ENCODE results near the gene THAP9. TPM values are rescaled to one million over a fixed set of nuclear protein-coding genes. Genes with fewer than 3 reads are reported as not detected.

The THAP9 gene
- total RNA-seq, 1 donor from 2014 or later, result 3.3 TPM

GRCh38 chr4:82948647-82949204, 48.2 kb downstream of the THAP9 start:
- H3K4me1 Mint-ChIP-seq (ENCODE audit: low read depth, unreplicated experiment), result peaks cover 12% of the 10 kb centered on the region
- H3K27me3 Mint-ChIP-seq (ENCODE audit: low read depth, unreplicated experiment), result no peaks in the 10 kb centered on the region
- TF ChIP-seq, protein P1, sequence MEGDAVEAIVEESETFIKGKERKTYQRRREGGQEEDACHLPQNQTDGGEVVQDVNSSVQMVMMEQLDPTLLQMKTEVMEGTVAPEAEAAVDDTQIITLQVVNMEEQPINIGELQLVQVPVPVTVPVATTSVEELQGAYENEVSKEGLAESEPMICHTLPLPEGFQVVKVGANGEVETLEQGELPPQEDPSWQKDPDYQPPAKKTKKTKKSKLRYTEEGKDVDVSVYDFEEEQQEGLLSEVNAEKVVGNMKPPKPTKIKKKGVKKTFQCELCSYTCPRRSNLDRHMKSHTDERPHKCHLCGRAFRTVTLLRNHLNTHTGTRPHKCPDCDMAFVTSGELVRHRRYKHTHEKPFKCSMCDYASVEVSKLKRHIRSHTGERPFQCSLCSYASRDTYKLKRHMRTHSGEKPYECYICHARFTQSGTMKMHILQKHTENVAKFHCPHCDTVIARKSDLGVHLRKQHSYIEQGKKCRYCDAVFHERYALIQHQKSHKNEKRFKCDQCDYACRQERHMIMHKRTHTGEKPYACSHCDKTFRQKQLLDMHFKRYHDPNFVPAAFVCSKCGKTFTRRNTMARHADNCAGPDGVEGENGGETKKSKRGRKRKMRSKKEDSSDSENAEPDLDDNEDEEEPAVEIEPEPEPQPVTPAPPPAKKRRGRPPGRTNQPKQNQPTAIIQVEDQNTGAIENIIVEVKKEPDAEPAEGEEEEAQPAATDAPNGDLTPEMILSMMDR (IDR thresholded peaks at IDR 0.05; ENCODE audit: insufficient read depth, low read depth, low read length), result no peak
- no peak for TF ChIP-seq EZH2 (IDR thresholded peaks at IDR 0.05; ENCODE audit: insufficient read depth, low read length)
- no peak overlapping the region for H3K4me2 ChIP-seq (ENCODE audit: low read length)
- peak; percentile 43 for FAIRE-seq
- H4K20me1 ChIP-seq (ENCODE audit: insufficient read depth, low read length), result no peaks in the 10 kb centered on the region
- H3K9me3 ChIP-seq (ENCODE audit: insufficient read depth, low read depth, low read length), result no peaks in the 10 kb centered on the region
- peak overlapping the region; percentile 51 for H3K4me3 Mint-ChIP-seq (ENCODE audit: unreplicated experiment)
- DNase-seq (ENCODE audit: low read depth), result peak; percentile 17
- H3K4me1 ChIP-seq (ENCODE audit: insufficient read depth, low read length), result peaks cover 3% of the 10 kb centered on the region
- H3K27ac Mint-ChIP-seq (ENCODE audit: unreplicated experiment), result peak overlapping the region; percentile 2
- no peaks in the 10 kb centered on the region for H3K27me3 ChIP-seq (ENCODE audit: insufficient read depth, low read length)
- H3K9ac ChIP-seq (ENCODE audit: low read length), result no peak overlapping the region
- H3K4me3 ChIP-seq (ENCODE audit: insufficient read depth, low read depth, low read length), result no peak overlapping the region
- H3K79me2 ChIP-seq (ENCODE audit: insufficient read depth, low read length), result no peaks in the 10 kb centered on the region
- H2AFZ ChIP-seq (ENCODE audit: low read depth, low read length), result no peak overlapping the region
- H3K9me3 Mint-ChIP-seq (ENCODE audit: unreplicated experiment), result no peaks in the 10 kb centered on the region
- peaks cover 4% of the 10 kb centered on the region for H3K36me3 Mint-ChIP-seq (ENCODE audit: low read depth, unreplicated experiment)
- H3K27ac ChIP-seq (ENCODE audit: low read depth, low read length), result peak overlapping the region; percentile 34
- peaks cover 3% of the 10 kb centered on the region for H3K36me3 ChIP-seq (ENCODE audit: insufficient read depth, low read length)

DNA sequence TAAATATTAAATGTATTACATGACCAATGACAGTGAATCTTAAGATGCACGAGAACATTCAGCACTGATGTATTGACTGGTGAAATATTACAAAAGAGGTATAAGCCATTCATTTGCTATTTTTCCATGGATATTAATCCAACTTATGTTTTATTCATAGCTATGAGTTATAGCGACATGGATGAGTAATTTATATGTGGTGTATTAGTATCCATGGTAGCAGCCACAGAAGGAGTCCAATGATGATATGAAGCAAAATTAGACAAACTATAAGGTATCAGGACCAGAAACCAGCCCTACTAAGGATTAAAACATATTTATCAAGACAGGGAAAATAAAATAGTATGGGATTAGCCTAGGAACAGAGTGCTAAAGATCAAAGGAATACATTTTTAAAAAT, 50.7 kb downstream of the THAP9 start:
- TF ChIP-seq, protein P1 (IDR thresholded peaks at IDR 0.05; ENCODE audit: insufficient read depth, low read depth, low read length), result no peak
- TF ChIP-seq EZH2 (IDR thresholded peaks at IDR 0.05; ENCODE audit: insufficient read depth, low read length), result no peak
- peaks cover 2% of the 10 kb centered on the region for H3K36me3 Mint-ChIP-seq (ENCODE audit: low read depth, unreplicated experiment)
- FAIRE-seq (no peak), DNase-seq (ENCODE audit: low read depth) (peak; percentile 16)
- peaks cover under 1% of the 10 kb centered on the region for H3K36me3 ChIP-seq (ENCODE audit: insufficient read depth, low read length)
- H3K79me2 ChIP-seq (ENCODE audit: insufficient read depth, low read length), result no peaks in the 10 kb centered on the region
- no peak overlapping the region for H3K4me2 ChIP-seq (ENCODE audit: low read length)
- H3K4me3 Mint-ChIP-seq (ENCODE audit: unreplicated experiment), result no peak overlapping the region
- no peak overlapping the region for H2AFZ ChIP-seq (ENCODE audit: low read depth, low read length)
- no peak overlapping the region for H3K9ac ChIP-seq (ENCODE audit: low read length)
- H3K27ac ChIP-seq (ENCODE audit: low read depth, low read length), result no peak overlapping the region
- H3K4me3 ChIP-seq (ENCODE audit: insufficient read depth, low read depth, low read length), result no peak overlapping the region
- H3K4me1 Mint-ChIP-seq (ENCODE audit: low read depth, unreplicated experiment), result peaks cover 12% of the 10 kb centered on the region
- no peaks in the 10 kb centered on the region for H3K9me3 ChIP-seq (ENCODE audit: insufficient read depth, low read depth, low read length)
- H3K4me1 ChIP-seq (ENCODE audit: insufficient read depth, low read length), result peaks cover 3% of the 10 kb centered on the region
- H3K27me3 Mint-ChIP-seq (ENCODE audit: low read depth, unreplicated experiment), result no peaks in the 10 kb centered on the region
- no peaks in the 10 kb centered on the region for H3K27me3 ChIP-seq (ENCODE audit: insufficient read depth, low read length)
- no peaks in the 10 kb centered on the region for H3K9me3 Mint-ChIP-seq (ENCODE audit: unreplicated experiment)
- no peaks in the 10 kb centered on the region for H4K20me1 ChIP-seq (ENCODE audit: insufficient read depth, low read length)
- no peak overlapping the region for H3K27ac Mint-ChIP-seq (ENCODE audit: unreplicated experiment)

DNA sequence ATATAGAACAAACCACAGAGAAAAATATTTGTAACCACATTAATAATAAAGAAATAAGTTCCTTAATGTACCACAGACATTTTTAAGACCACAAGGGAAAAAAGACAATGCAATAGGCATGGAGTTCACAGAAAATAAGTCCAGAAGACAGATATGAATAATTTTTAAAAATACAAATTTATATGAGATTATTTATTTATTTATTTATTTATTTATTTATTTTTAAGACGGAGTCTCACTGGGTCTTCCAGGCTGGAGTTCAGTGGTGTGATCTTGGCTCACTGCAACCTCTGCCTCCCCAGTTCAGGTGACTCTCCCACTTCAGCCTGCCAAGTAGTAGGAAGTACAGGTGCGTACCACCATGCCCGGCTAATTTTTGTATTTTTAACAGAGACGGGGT, 53.7 kb downstream of the THAP9 start:
- H3K4me1 Mint-ChIP-seq (ENCODE audit: low read depth, unreplicated experiment), result no peaks in the 10 kb centered on the region
- no peaks in the 10 kb centered on the region for H3K27me3 ChIP-seq (ENCODE audit: insufficient read depth, low read length)
- FAIRE-seq (no peak), DNase-seq (ENCODE audit: low read depth) (no peak)
- H3K36me3 ChIP-seq (ENCODE audit: insufficient read depth, low read length), result no peaks in the 10 kb centered on the region
- H3K4me1 ChIP-seq (ENCODE audit: insufficient read depth, low read length), result no peaks in the 10 kb centered on the region
- no peak overlapping the region for H3K4me2 ChIP-seq (ENCODE audit: low read length)
- H3K27ac Mint-ChIP-seq (ENCODE audit: unreplicated experiment), result no peak overlapping the region
- no peaks in the 10 kb centered on the region for H3K79me2 ChIP-seq (ENCODE audit: insufficient read depth, low read length)
- H3K27me3 Mint-ChIP-seq (ENCODE audit: low read depth, unreplicated experiment), result no peaks in the 10 kb centered on the region
- no peak overlapping the region for H3K9ac ChIP-seq (ENCODE audit: low read length)
- H3K9me3 ChIP-seq (ENCODE audit: insufficient read depth, low read depth, low read length), result no peaks in the 10 kb centered on the region
- no peak for TF ChIP-seq EZH2 (IDR thresholded peaks at IDR 0.05; ENCODE audit: insufficient read depth, low read length)
- TF ChIP-seq, protein P1 (IDR thresholded peaks at IDR 0.05; ENCODE audit: insufficient read depth, low read depth, low read length), result no peak
- H3K4me3 Mint-ChIP-seq (ENCODE audit: unreplicated experiment), result no peak overlapping the region
- no peaks in the 10 kb centered on the region for H3K9me3 Mint-ChIP-seq (ENCODE audit: unreplicated experiment)
- H3K4me3 ChIP-seq (ENCODE audit: insufficient read depth, low read depth, low read length), result no peak overlapping the region
- no peak overlapping the region for H3K27ac ChIP-seq (ENCODE audit: low read depth, low read length)
- peaks cover 2% of the 10 kb centered on the region for H3K36me3 Mint-ChIP-seq (ENCODE audit: low read depth, unreplicated experiment)
- H4K20me1 ChIP-seq (ENCODE audit: insufficient read depth, low read length), result no peaks in the 10 kb centered on the region
- no peak overlapping the region for H2AFZ ChIP-seq (ENCODE audit: low read depth, low read length)

Measured in astrocyte (in vitro differentiated cells and primary cell).